Retinal pigment epithelial cell (primary cell): ENCODE measurements around the gene KRTAP20-2.

Source experiments
- DNase-seq: peaks from one replicate; pipeline ENCODE4 v3.0.0-alpha.2; 2010; ENCODE audit warnings: low read depth
- H3K4me3 ChIP-seq: 2 replicates; pipeline ENCODE4 v1.5.1; 2011; ENCODE audit warnings: mild to moderate bottlenecking, low read length, control low read depth, moderate library complexity
- TF ChIP-seq, protein P1 (sequence below): conservative IDR thresholded peaks from 2 replicates; pipeline ENCODE4 v1.5.1; 2011; ENCODE audit warnings: low read depth, low read length, control low read depth, inconsistent platforms

KRTAP20-2 gene

DNA sequence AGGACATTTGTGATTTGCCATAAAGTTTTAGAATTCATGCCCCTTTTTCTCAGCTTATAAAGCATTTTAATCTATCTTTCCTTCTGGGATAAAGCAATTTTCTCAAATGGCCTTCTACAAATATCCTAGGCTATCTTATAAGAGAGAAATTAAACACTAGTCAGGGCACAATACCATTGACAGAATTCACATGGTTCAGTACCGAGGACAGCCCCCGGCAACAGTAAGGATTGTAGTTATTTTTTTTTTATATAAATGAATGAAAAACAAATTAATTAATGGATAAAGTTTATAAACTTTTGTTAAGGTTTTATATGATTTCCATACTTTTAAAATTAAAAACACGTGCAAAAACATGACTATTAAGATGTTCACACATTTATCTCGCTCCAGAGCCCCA lies 6.9 kb upstream of the KRTAP20-2 start:
- H3K4me3 ChIP-seq = no peak overlapping the region
- DNase-seq = no peak
- TF ChIP-seq, protein P1, sequence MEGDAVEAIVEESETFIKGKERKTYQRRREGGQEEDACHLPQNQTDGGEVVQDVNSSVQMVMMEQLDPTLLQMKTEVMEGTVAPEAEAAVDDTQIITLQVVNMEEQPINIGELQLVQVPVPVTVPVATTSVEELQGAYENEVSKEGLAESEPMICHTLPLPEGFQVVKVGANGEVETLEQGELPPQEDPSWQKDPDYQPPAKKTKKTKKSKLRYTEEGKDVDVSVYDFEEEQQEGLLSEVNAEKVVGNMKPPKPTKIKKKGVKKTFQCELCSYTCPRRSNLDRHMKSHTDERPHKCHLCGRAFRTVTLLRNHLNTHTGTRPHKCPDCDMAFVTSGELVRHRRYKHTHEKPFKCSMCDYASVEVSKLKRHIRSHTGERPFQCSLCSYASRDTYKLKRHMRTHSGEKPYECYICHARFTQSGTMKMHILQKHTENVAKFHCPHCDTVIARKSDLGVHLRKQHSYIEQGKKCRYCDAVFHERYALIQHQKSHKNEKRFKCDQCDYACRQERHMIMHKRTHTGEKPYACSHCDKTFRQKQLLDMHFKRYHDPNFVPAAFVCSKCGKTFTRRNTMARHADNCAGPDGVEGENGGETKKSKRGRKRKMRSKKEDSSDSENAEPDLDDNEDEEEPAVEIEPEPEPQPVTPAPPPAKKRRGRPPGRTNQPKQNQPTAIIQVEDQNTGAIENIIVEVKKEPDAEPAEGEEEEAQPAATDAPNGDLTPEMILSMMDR = no peak

DNA sequence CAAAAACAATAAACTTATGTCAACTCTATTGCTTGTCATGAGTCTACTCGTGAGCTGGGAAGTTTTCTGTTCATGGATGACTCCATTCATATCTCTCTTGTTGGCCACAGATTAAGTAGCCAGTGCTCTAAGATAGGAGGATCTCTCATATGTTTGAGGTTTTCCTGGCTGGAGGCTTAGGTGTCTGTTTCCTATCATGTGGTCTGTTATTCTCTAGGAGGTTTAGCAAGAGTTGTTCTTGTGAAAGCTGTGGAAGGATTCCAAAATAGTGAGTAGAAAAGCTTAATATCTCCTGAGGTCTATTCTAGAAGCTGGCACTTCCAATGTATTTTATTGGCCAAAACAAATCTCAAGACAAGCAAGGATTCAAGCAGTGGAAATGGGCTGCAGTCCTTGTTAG lies 5.8 kb upstream of the KRTAP20-2 start:
- no peak overlapping the region for H3K4me3 ChIP-seq
- TF ChIP-seq, protein P1 = no peak
- DNase-seq = no peak

DNA sequence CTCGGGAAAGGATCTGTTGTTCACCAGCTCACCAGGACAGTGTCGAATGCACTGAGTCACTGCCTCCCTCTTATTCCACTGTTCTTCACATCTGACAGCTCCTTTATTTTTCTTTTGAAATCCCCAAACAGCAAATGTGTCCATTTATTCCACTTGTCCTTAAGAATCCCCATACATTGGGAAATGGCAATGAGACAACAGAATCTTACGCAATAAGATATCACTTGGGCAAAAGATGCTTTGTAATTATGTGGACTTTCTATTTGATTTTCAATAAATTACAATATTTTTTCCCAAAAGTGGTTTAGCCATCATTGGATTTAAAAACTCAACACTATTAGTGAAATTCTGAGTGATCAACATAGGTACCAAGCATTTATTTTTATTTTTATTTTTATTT lies 3.7 kb downstream of the KRTAP20-2 start:
- no peak for DNase-seq
- TF ChIP-seq, protein P1 = no peak
- H3K4me3 ChIP-seq = no peak overlapping the region

DNA sequence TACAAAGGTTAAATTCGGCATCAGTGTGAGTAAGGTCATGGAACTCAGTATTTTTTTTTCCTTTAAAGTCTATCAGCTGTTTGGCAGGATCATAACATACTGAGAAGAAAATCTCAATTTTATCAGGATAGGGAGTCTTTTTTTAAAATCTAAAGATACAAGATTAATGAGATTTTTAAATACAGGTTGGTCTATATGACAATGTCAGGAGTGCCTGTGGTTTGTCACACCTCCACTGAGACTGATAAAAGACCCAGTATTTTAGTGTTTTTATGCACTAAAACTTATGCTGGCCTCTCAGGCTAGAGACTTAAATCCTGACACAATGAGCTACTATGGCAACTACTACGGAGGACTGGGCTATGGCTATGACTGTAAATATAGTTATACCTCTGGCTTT lies 7.6 kb downstream of the KRTAP20-2 start, which contains the start of gene KRTAP20-3:
KRTAP20-3 (plus strand) TSS at position 301 of the 400 bp plus-strand sequence.
- TF ChIP-seq, protein P1 = no peak
- H3K4me3 ChIP-seq = no peak within 1 kb of the TSS
- DNase-seq = no peak

DNA sequence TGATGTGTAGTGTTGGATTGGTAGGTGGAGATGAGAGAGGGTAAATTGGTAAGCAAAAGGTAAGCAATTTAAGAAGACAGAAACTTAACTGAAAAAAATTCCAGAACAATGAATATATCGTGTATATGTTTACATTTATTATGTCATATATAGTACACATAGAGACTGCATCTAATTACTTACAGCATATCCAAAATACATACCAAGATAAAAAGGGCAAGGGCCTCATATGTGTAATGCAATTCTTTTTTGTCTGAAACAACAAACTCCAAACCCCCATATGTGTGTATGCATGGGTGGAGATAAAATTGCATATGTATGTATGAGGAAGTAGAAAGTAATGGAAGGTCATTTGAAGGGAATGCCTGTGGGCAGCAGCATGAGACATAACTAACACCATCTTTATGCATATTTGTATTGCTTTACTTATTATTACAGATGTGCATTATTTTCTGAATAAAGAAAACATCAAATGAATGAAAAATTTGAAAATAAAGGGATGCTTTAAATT lies 12.0 kb downstream of the KRTAP20-2 start:
- TF ChIP-seq, protein P1 = no peak
- no peak for DNase-seq
- no peak overlapping the region for H3K4me3 ChIP-seq

DNA sequence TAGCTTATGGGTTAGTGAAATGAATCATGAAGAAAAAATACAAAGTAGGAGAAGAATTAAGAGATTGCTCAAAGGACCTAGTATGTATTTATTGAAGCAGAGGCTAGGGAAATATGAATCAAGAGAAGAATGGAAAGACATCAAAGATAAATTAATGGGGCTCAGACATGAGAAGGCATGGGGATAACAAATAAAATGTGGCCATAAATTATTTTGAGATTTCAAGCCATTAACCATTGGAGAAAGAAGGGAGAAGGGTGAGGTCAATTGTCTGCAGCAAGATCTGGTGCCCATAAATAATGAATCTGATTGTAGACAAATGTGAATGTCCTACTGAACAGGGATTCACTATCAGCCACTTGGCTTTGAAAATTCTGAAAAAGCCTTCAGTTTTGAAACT lies 17.9 kb downstream of the KRTAP20-2 start:
- TF ChIP-seq, protein P1 = no peak
- no peak for DNase-seq
- no peak overlapping the region for H3K4me3 ChIP-seq

DNA sequence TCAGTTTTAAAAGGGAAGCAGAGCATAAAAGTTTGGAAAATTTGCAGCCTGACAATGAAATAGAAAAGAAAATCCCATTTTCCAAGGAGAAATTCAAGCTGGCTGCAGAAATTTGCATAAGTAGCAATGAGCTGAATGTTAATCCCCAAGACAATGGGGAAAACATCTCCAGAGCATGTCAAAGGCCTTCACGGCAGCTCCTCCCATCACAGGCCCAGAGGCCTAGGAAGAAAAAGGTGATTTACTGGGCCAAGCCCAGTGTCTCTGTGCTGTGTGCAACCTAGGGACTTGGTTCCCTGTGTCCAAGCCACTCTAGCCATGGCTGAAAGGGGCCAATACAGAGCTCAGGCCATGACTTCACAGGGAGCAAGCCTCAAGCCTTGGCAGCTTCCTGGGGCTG lies 33.8 kb downstream of the KRTAP20-2 start:
- TF ChIP-seq, protein P1 = no peak
- no peak for DNase-seq

More for the DNA sequence above, 33.8 kb downstream of the KRTAP20-2 start:
- no peak overlapping the region for H3K4me3 ChIP-seq
